ENCODE measurements around the gene STX12. TPM values are rescaled to one million over a fixed set of nuclear protein-coding genes. Genes with fewer than 3 reads are reported as not detected.
"Not testable (repeated sequence)": the region's sequence is repeated elsewhere in the genome, so short reads cannot be mapped to it uniquely, and the experiment has no call there.

STX12 gene
- total and polyA plus RNA-seq, 12 donors: 18.4 to 81.9 (median 55.4) TPM

- 90 to 98% (median 95%) methylated on average over 4 of the region's 4 CpGs for WGBS, 4 donors
- intact Hi-C loops (cut with DNase I): loop anchor here in 1 of 2 donors (10.0 kb wide), 1 partner anchor 150 kb away; the partner anchor contains the start of gene IFI6
- Histone ChIP-seq H3K9me3 (replicated peaks in 1 of 3) (no peaks in the 10 kb centered on the region), H3K27me3 (no peaks in the 10 kb centered on the region), H3K27ac (no peak overlapping the region), H3K36me3 (replicated peaks in 1 of 2) (peaks cover 0 to 21% of the 10 kb centered on the region in 2 donors), H3K4me3 (no peak overlapping the region), H3K4me1 (replicated peaks in 1 of 2) (peaks cover 0 to 5% of the 10 kb centered on the region in 2 donors)
- no peak for DNase-seq
- TF ChIP-seq CTCF (IDR thresholded peaks at IDR 0.05) (no peak), POLR2A (IDR thresholded peaks at IDR 0.05) (no peak)
Observed at GRCh38 chr1:27824411-27824810, 51.4 kb downstream of the STX12 start.

- not testable (repeated sequence) for H3K9me3 ChIP-seq (replicated peaks in 1 of 3); H3K36me3 ChIP-seq (replicated peaks in 1 of 2); H3K27me3 ChIP-seq; H3K4me3 ChIP-seq; DNase-seq
- Histone ChIP-seq H3K4me1 (replicated peaks in 1 of 2) (peaks cover 4 to 15% of the 10 kb centered on the region in 2 donors), H3K27ac (peak overlapping the region in 1 of 5 donors; percentile 93)
- intact Hi-C loops (cut with DNase I): loop anchor here in 1 of 2 donors (10.0 kb wide), 1 partner anchor 155 kb away; the partner anchor contains the start of gene IFI6
- 76 to 84% (median 79%) methylated on average over 3 of the region's 4 CpGs for WGBS, 4 donors
Observed at GRCh38 chr1:27829339-27829960, 56.4 kb downstream of the STX12 start.

- Histone ChIP-seq H3K4me3 (peak within 1 kb of the TSS; percentile 64 to 96 (median 82)), H3K36me3 (replicated peaks in 1 of 2) (no peaks in the 10 kb centered on the region), H3K27ac (peak within 1 kb of the TSS; percentile 77 to 93 (median 84)), H3K27me3 (no peaks in the 10 kb centered on the region), H3K4me1 (replicated peaks in 1 of 2) (peaks cover 4 to 15% of the 10 kb centered on the region in 2 donors), H3K9me3 (replicated peaks in 1 of 3) (no peaks in the 10 kb centered on the region)
- TF ChIP-seq POLR2A (IDR thresholded peaks at IDR 0.05): peak; percentile 27 to 81
- TF ChIP-seq CTCF (IDR thresholded peaks at IDR 0.05): no peak
- DNase-seq: peak; percentile 92 to 96 (median 94)
- WGBS, 4 donors: 0% methylated on average over 24 to 60 of the region's 60 CpGs
- intact Hi-C loops (cut with DNase I): no loop called here
Observed at GRCh38 chr1:27830621-27831440, 57.8 kb downstream of the STX12 start, which contains the start of gene PPP1R8. PPP1R8 (plus strand) TSS chr1:27830782; CDS start chr1:27830836, 54 bp downstream.

- no peaks in the 10 kb centered on the region for H3K36me3 ChIP-seq (replicated peaks in 1 of 2)
- H3K27ac ChIP-seq: no peak overlapping the region
- intact Hi-C loops (cut with DNase I): no loop called here
- no peaks in the 10 kb centered on the region for H3K9me3 ChIP-seq (replicated peaks in 1 of 3)
- no peaks in the 10 kb centered on the region for H3K27me3 ChIP-seq
- no peak for DNase-seq
- peak overlapping the region; percentile 64 to 96 (median 82) for H3K4me3 ChIP-seq
- H3K4me1 ChIP-seq (replicated peaks in 1 of 2): peaks cover 4 to 15% of the 10 kb centered on the region in 2 donors
- no peak for TF ChIP-seq CTCF (IDR thresholded peaks at IDR 0.05)
- TF ChIP-seq POLR2A (IDR thresholded peaks at IDR 0.05): no peak
- WGBS, 4 donors: 49 to 53% (median 50%) methylated on average over 10 of the region's 10 CpGs
Observed at GRCh38 chr1:27831568-27832410, 58.8 kb downstream of the STX12 start.
